Osteocyte (in vitro differentiated cells): Measurements from ENCODE around the gene PALD1. TPM values are rescaled to one million over a fixed set of nuclear protein-coding genes. Genes with fewer than 3 reads are reported as not detected.

Experiments used
- DNase-seq: peaks from one replicate; pipeline ENCODE4 v3.0.0; 2021; ENCODE audit warnings: mixed read lengths; ENCODE audit not compliant: unreplicated experiment; ENCODE audit errors: extremely low spot score
- H3K27ac Mint-ChIP-seq: one replicate; pipeline ENCODE4 v1.8.0; 2021; ENCODE audit warnings: mild to moderate bottlenecking, mixed read lengths; ENCODE audit not compliant: unreplicated experiment
- H3K27me3 Mint-ChIP-seq: one replicate; pipeline ENCODE4 v1.8.0; 2021; ENCODE audit warnings: mixed read lengths; ENCODE audit not compliant: unreplicated experiment
- H3K36me3 Mint-ChIP-seq: one replicate; pipeline ENCODE4 v1.8.0; 2021; ENCODE audit warnings: mixed read lengths; ENCODE audit not compliant: unreplicated experiment
- H3K4me1 Mint-ChIP-seq: one replicate; pipeline ENCODE4 v1.8.0; 2021; ENCODE audit warnings: mixed read lengths; ENCODE audit not compliant: unreplicated experiment
- H3K4me3 Mint-ChIP-seq: one replicate; pipeline ENCODE4 v1.8.0; 2021; ENCODE audit warnings: mild to moderate bottlenecking, moderate library complexity, mixed read lengths; ENCODE audit not compliant: unreplicated experiment
- H3K9me3 Mint-ChIP-seq: one replicate; pipeline ENCODE4 v1.8.0; 2021; ENCODE audit warnings: mixed read lengths; ENCODE audit not compliant: unreplicated experiment
- CTCF ChIP-seq: fragments of 200-600 bp; sonication (generic); IDR thresholded peaks from 2 replicates; pipeline ENCODE4 v1.5.0; 2021; ENCODE audit warnings: antibody characterized with exemption, mild to moderate bottlenecking, moderate library complexity
- total RNA-seq: library from RNA; stranded (reverse); gene quantifications from 2 replicates; pipeline ENCODE4 v1.2.1, GENCODE V29; 2021

Gene PALD1
- total RNA-seq, 1 donor from 2014 or later = 3.1 TPM

GRCh38 chr10:70592746-70593512 is 114.4 kb downstream of the PALD1 start:
- no peak for TF ChIP-seq CTCF
- Mint-ChIP-seq H3K27ac (no peak overlapping the region), H3K4me1 (peaks cover 3% of the 10 kb centered on the region), H3K9me3 (no peaks in the 10 kb centered on the region), H3K36me3 (no peaks in the 10 kb centered on the region), H3K4me3 (no peak overlapping the region), H3K27me3 (peaks cover 47% of the 10 kb centered on the region)
- peak; percentile 65 for DNase-seq

DNA sequence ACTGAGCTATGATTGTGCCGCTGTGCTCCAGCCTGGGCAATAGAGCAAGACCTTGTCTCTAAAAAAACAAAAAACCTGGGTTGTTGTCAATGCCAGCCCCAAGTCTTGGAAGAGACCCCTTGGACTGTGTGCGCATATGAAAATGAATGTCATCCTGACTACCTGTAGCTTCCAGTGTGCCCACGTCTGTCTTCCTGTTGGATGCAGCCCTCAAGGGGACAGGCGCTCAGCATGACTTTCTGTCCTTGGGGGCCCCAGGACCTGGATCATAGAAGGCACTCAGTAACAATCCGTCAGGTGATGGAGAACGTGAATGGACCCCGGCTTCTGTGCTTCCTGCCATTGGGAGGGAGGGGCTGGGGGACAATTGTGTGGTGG is 114.9 kb downstream of the PALD1 start:
- peaks cover 42% of the 10 kb centered on the region for H3K27me3 Mint-ChIP-seq
- no peaks in the 10 kb centered on the region for H3K4me1 Mint-ChIP-seq
- no peak overlapping the region for H3K27ac Mint-ChIP-seq
- no peaks in the 10 kb centered on the region for H3K9me3 Mint-ChIP-seq
- H3K4me3 Mint-ChIP-seq = no peak overlapping the region
- TF ChIP-seq CTCF = no peak
- peak; percentile 57 for DNase-seq
- no peaks in the 10 kb centered on the region for H3K36me3 Mint-ChIP-seq

DNA sequence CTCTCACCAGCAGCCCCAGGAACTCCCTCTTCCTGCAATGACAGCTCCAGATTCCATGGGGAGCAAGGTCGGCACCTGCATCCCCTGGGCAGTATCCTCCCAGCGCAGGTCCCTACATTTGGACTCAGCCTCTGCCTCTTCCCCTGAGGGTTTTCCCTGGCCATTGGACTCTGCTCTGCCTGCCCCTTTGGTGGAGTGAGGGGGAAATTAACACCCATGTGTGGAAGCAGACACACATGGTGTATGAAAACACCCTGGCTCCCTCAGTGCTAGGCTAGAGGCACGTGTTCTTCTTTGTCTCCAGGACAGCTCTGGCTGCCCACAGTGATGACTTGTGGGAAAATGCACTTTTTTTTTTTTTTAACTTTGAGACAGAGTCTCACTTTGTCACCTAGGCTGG is 115.6 kb downstream of the PALD1 start:
- H3K36me3 Mint-ChIP-seq = no peaks in the 10 kb centered on the region

DNA sequence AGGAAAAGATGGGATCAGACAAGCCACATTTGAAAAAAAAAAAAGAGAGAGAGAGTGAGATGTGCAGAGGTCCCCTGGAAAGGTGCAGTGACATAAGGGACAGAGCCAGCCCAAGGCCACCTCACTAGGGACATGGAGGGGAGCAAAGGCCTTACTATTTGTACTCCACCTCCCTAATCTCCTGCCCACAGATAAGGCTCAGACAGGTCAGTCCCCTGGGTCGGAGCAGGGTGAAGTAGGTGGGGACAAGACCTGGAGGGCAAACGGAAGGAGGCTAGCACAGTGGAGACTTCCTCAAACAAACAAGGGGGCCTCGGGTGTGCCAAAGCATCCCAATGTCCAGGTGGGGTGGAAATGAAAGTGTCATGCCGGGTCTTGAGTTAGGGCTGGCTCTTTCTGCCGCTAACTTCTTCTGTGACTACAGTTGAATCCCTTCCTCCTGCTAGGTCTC is 117.0 kb downstream of the PALD1 start:
- H3K4me1 Mint-ChIP-seq = no peaks in the 10 kb centered on the region
- DNase-seq = peak; percentile 73
- no peaks in the 10 kb centered on the region for H3K36me3 Mint-ChIP-seq
- H3K4me3 Mint-ChIP-seq = no peak overlapping the region
- H3K9me3 Mint-ChIP-seq = no peaks in the 10 kb centered on the region
- H3K27me3 Mint-ChIP-seq = peaks cover 21% of the 10 kb centered on the region
- no peak overlapping the region for H3K27ac Mint-ChIP-seq
- no peak for TF ChIP-seq CTCF

More for the DNA sequence above, 115.6 kb downstream of the PALD1 start:
- DNase-seq = peak; percentile 59
- Mint-ChIP-seq H3K27ac (no peak overlapping the region), H3K4me1 (no peaks in the 10 kb centered on the region), H3K27me3 (peaks cover 35% of the 10 kb centered on the region), H3K4me3 (no peak overlapping the region), H3K9me3 (no peaks in the 10 kb centered on the region)
- no peak for TF ChIP-seq CTCF

DNA sequence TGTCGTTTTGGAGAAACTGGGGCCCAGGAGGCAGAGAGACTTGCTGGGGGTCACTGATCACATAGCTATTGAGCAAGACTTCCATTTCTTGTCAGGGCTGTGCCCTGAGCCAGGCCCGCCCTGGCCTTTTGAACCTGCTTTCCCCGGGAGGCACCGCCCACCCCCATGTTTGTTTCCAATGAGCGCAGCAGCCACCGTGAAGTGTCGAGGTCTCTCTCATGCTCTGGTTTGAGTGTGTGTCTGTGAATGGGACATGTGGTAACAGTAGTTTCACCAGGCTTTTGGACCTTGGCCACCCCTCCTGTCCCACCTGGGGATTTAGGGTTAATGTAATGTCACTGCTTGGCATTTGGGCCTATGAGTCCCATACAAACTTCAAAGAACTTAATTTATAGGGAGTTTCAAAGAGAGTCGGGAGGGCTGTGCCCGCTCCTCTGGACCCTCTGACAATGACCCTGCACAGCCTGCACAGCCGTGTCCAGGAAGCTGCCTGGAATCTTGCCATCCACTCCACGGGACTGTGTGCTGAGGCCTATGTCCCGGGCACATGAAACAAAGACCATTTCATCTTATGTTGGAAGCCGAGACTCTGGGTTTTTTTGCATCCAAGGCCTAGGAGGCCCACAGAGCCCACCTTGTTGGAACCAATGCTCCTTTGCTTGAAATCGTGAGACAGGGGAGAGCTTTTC is 117.7 kb downstream of the PALD1 start:
- no peak for TF ChIP-seq CTCF
- Mint-ChIP-seq H3K4me3 (no peak overlapping the region), H3K27me3 (peaks cover 16% of the 10 kb centered on the region), H3K4me1 (no peaks in the 10 kb centered on the region), H3K9me3 (no peaks in the 10 kb centered on the region), H3K36me3 (no peaks in the 10 kb centered on the region), H3K27ac (no peak overlapping the region)
- peak; percentile 75 for DNase-seq
